PFSK-1 (cell line): ENCODE results near the gene STXBP2.

Experiments
- POLR2AphosphoS5 ChIP-seq: IDR thresholded peaks from 2 replicates; pipeline ENCODE4 v1.6.1; 2012; ENCODE audit warnings: low read depth, mild to moderate bottlenecking, control low read depth, low read length, moderate library complexity
- SIN3A ChIP-seq: IDR thresholded peaks from 2 replicates; pipeline ENCODE4 v1.6.1; 2012; ENCODE audit warnings: mild to moderate bottlenecking, low read length, moderate library complexity, borderline replicate concordance; ENCODE audit not compliant: insufficient read depth
- TAF1 ChIP-seq: IDR thresholded peaks from 2 replicates; pipeline ENCODE4 v1.6.1; 2012; ENCODE audit warnings: low read length, control low read depth, borderline replicate concordance; ENCODE audit not compliant: insufficient read depth
- TF ChIP-seq, protein P1 (sequence below), 2 experiments: IDR thresholded peaks; 2 replicates each; pipeline versions ENCODE4 v1.6.1 to v1.8.0; 2011 to 2012; ENCODE audit warnings: low read depth in 2 of 2, low read length in 2 of 2, control low read depth in 1 of 2, inconsistent platforms in 1 of 2, mild to moderate bottlenecking in 1 of 2, moderate library complexity in 1 of 2; ENCODE audit not compliant: insufficient read depth in 1 of 2

GRCh38 chr19:7612282-7613274 lies 24.3 kb upstream of the STXBP2 start:
- no peak for TF ChIP-seq TAF1
- no peak for TF ChIP-seq POLR2AphosphoS5
- no peak for TF ChIP-seq SIN3A
- TF ChIP-seq, protein P1, sequence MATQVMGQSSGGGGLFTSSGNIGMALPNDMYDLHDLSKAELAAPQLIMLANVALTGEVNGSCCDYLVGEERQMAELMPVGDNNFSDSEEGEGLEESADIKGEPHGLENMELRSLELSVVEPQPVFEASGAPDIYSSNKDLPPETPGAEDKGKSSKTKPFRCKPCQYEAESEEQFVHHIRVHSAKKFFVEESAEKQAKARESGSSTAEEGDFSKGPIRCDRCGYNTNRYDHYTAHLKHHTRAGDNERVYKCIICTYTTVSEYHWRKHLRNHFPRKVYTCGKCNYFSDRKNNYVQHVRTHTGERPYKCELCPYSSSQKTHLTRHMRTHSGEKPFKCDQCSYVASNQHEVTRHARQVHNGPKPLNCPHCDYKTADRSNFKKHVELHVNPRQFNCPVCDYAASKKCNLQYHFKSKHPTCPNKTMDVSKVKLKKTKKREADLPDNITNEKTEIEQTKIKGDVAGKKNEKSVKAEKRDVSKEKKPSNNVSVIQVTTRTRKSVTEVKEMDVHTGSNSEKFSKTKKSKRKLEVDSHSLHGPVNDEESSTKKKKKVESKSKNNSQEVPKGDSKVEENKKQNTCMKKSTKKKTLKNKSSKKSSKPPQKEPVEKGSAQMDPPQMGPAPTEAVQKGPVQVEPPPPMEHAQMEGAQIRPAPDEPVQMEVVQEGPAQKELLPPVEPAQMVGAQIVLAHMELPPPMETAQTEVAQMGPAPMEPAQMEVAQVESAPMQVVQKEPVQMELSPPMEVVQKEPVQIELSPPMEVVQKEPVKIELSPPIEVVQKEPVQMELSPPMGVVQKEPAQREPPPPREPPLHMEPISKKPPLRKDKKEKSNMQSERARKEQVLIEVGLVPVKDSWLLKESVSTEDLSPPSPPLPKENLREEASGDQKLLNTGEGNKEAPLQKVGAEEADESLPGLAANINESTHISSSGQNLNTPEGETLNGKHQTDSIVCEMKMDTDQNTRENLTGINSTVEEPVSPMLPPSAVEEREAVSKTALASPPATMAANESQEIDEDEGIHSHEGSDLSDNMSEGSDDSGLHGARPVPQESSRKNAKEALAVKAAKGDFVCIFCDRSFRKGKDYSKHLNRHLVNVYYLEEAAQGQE (IDR thresholded peaks at IDR 0.05; ENCODE audit: insufficient read depth in 1 of 2, low read depth in 2 of 2, low read length in 2 of 2) = no peak
